ENCODE data around the gene ZNF304.

The ZNF304 gene

DNA sequence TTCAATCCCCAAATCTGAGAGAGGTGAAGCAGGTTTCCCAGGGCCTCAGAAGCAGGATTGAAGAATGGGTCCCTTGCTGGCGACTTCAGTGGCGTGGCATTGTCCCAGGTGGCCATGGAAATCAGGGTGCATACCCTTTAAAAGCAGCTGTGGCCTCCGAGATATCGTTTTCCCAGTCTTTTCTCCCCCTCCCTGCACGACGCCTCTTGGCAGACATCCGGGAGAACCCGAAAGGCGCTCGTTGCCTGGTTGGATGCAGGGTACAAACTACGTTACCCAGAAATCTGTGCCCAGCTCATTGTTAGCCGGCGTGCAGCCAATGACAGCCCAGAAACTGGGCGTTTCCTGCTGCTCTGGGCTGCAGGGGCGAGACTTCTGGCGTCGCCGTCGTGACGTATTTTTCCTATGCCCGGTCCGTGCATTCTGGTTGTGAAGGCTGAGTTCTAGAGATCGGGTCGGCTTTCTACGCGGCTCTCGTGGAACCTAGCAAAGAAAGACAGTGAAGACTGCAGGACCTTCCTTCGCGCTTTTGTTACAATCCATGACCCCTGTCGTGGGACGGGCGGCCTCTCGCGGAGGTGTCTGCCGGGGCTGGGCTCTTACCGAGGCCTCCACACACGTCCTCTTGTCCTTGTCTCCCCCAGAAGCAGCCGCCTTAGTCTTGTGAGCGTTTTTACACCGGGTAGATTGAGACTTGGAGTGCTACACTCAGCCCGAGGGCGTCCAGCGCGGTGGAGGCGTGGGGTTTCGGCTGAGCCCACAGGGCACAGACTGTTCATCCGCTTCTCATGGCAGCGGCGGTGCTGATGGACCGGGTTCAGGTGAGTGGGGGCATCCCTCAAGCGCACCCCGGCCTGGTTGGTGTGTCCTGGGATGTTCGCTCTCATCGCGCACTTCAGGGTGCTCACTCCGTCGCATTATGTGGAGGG is at the start of gene ZNF304:
TSS of gene ZNF304 (plus strand) at position 395 of the 929 bp plus-strand sequence. CDS start at position 789, 394 bp downstream.
- H3K27me3 ChIP-seq (ENCODE audit: control insufficient read depth, insufficient read depth, low read length): no peaks in the 10 kb centered on the region
- peak within 1 kb of the TSS; percentile 96 for H3K4me3 ChIP-seq (ENCODE audit: low read length)
- peaks cover 6% of the 10 kb centered on the region for H3K36me3 ChIP-seq (ENCODE audit: control insufficient read depth, insufficient read depth, low read length)
- peaks cover 11% of the 10 kb centered on the region for H3K4me1 ChIP-seq (ENCODE audit: control insufficient read depth, insufficient read depth, low read length)
- H3K9ac ChIP-seq (ENCODE audit: low read length): peak within 1 kb of the TSS; percentile 90
- H3K9me3 ChIP-seq (ENCODE audit: control insufficient read depth, low read length): peaks cover 6% of the 10 kb centered on the region

DNA sequence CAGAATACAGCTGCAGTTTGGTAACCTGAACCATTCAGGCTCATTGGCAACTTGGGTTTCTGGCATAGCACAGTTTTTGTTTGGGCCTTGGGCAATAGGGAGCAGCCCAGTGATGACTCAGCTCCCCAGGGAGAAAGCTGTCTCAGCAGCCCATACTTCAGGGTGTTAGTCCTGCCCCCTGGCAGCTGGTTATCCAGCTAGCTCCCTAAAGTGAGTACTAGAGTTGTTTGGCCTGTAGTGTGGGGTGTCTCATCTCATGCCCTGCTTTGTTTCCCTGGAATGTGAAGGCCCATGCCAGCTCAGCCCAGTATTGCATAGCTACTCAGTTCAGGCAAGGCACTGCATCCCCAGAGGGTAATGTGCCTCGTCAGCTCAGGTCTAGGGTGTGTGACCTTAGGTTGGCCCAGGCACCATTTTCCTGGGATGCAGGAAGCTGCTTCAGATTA is 49.0 kb upstream of the ZNF304 start:
- Histone ChIP-seq H3K9ac (ENCODE audit: low read length) (no peak overlapping the region), H3K4me3 (ENCODE audit: low read length) (no peak overlapping the region), H3K9me3 (ENCODE audit: control insufficient read depth, low read length) (no peaks in the 10 kb centered on the region), H3K27me3 (ENCODE audit: control insufficient read depth, insufficient read depth, low read length) (no peaks in the 10 kb centered on the region), H3K36me3 (ENCODE audit: control insufficient read depth, insufficient read depth, low read length) (no peaks in the 10 kb centered on the region), H3K4me1 (ENCODE audit: control insufficient read depth, insufficient read depth, low read length) (no peaks in the 10 kb centered on the region)

DNA sequence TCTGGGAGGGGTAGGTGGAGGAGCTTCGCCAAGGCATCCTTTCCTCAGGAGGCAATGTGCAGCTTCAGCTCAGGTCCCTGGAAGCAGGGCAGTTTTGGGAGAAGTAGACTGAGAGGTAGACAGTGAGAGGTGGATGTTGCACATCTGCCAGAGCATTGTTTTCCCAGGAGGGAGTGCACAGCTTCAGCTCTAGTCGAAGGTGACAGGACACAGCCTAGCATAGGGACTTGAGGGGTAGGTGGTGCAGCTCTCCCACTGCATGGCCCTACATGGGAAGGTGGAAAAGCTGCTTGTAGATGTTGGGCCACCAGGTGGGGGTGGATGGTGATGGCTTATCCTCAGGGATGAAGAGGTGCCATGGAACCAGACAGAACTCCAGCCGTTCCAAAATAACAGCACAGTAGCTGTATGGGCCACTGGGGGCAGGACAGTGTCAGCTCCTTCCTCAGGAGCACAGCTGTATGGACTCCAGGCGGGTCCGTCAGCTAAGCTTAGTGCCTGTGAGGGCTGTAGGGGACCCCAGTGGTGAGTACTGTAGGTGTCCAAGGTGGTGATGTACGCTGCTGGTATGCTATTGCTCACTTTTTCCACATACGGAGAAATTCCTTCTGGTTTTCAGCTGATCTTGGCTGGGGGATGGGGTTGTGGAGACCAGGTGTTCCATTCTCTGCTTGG is 48.2 kb upstream of the ZNF304 start:
- Histone ChIP-seq H3K9me3 (ENCODE audit: control insufficient read depth, low read length) (no peaks in the 10 kb centered on the region), H3K36me3 (ENCODE audit: control insufficient read depth, insufficient read depth, low read length) (no peaks in the 10 kb centered on the region), H3K27me3 (ENCODE audit: control insufficient read depth, insufficient read depth, low read length) (no peaks in the 10 kb centered on the region), H3K9ac (ENCODE audit: low read length) (no peak overlapping the region), H3K4me1 (ENCODE audit: control insufficient read depth, insufficient read depth, low read length) (no peaks in the 10 kb centered on the region), H3K4me3 (ENCODE audit: low read length) (no peak overlapping the region)

DNA sequence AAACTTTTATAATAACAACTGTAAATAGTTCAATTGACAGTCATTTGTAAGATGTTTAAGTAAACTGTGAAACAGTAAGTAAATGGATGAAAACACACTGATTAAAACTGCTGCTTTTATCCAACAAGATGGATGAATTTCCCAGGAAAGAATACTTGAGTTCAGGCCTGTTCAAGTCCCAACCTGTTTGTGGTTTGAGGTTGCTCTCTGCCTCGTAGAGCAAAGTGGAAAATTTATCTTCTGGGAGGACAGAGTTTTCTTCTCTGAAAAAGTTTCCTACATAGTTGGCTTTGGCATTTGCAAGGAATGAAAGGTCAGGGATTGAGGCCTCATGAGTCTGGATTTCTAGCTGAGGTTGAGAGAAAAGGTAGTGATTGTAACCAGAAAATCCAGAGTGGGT is 46.0 kb upstream of the ZNF304 start:
- no peaks in the 10 kb centered on the region for H3K9me3 ChIP-seq (ENCODE audit: control insufficient read depth, low read length)
- H3K36me3 ChIP-seq (ENCODE audit: control insufficient read depth, insufficient read depth, low read length): no peaks in the 10 kb centered on the region
- H3K27me3 ChIP-seq (ENCODE audit: control insufficient read depth, insufficient read depth, low read length): no peaks in the 10 kb centered on the region
- H3K4me3 ChIP-seq (ENCODE audit: low read length): no peak overlapping the region
- H3K4me1 ChIP-seq (ENCODE audit: control insufficient read depth, insufficient read depth, low read length): no peaks in the 10 kb centered on the region
- no peak overlapping the region for H3K9ac ChIP-seq (ENCODE audit: low read length)

DNA sequence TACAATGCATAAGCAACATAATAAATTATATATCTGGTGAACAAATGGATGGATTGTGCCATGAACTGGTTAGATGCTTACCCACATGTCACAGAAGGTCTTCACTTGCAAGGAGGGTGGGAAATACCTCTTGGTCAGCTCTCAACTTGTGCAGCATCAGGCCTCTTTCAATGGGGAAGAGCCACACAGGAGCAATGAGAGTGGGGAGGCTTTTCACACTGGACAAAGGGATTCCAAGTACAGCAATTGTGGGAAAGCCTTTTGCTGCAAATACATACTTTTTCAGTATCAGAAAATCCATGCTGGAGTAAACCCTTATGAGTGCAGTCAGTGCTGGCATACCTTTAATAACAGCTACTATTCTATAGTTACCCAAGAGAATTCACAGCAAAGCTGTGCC is 42.6 kb upstream of the ZNF304 start:
- Histone ChIP-seq H3K4me1 (ENCODE audit: control insufficient read depth, insufficient read depth, low read length) (no peaks in the 10 kb centered on the region), H3K9ac (ENCODE audit: low read length) (no peak overlapping the region), H3K27me3 (ENCODE audit: control insufficient read depth, insufficient read depth, low read length) (no peaks in the 10 kb centered on the region), H3K4me3 (ENCODE audit: low read length) (no peak overlapping the region), H3K36me3 (ENCODE audit: control insufficient read depth, insufficient read depth, low read length) (no peaks in the 10 kb centered on the region), H3K9me3 (ENCODE audit: control insufficient read depth, low read length) (no peaks in the 10 kb centered on the region)

DNA sequence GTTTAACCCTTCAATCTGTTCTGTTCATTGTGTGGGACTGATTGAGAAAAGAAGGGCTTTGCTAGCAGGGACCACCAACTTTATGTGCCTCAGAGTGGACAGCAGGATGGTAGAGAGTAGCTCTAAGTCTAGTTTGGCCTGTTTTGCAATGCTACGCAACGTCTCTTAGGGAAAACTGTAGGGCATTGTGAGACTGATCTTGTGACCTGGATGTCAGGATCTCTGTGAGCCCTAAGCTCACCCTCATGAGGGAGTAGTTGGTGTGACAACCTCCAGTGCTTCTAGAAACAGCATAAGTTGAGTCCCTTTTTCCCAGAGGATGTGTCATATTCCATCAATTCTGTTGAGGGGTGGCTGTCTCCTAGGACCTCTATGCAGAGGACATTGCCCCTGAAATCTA is 40.3 kb upstream of the ZNF304 start:
- H3K4me3 ChIP-seq (ENCODE audit: low read length): no peak overlapping the region
- no peak overlapping the region for H3K9ac ChIP-seq (ENCODE audit: low read length)
- no peaks in the 10 kb centered on the region for H3K36me3 ChIP-seq (ENCODE audit: control insufficient read depth, insufficient read depth, low read length)
- no peaks in the 10 kb centered on the region for H3K4me1 ChIP-seq (ENCODE audit: control insufficient read depth, insufficient read depth, low read length)
- H3K9me3 ChIP-seq (ENCODE audit: control insufficient read depth, low read length): no peaks in the 10 kb centered on the region
- H3K27me3 ChIP-seq (ENCODE audit: control insufficient read depth, insufficient read depth, low read length): peaks cover 2% of the 10 kb centered on the region

DNA sequence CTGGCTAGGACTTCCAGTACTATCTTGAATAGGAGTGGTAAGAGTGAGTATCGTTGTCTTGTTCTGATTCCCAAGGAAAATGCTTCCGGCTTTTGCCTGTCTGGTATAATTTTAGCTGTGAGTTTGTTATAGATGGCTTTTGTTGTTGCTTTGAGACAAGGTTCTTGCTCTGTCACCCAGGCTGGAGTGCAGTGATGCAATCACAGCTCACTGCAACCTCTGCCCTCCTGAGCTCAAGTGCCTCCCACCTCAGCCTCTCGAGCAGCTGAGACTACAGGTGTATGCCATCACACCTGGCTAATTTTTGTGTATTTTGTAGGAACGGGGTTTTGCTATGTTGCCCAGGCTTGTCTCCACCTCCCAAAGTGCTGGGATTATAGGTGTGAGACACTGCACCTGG is 36.9 kb upstream of the ZNF304 start:
- Histone ChIP-seq H3K4me1 (ENCODE audit: control insufficient read depth, insufficient read depth, low read length) (no peaks in the 10 kb centered on the region), H3K9ac (ENCODE audit: low read length) (no peak overlapping the region), H3K9me3 (ENCODE audit: control insufficient read depth, low read length) (no peaks in the 10 kb centered on the region), H3K36me3 (ENCODE audit: control insufficient read depth, insufficient read depth, low read length) (no peaks in the 10 kb centered on the region), H3K4me3 (ENCODE audit: low read length) (no peak overlapping the region), H3K27me3 (ENCODE audit: control insufficient read depth, insufficient read depth, low read length) (peaks cover 23% of the 10 kb centered on the region)

DNA sequence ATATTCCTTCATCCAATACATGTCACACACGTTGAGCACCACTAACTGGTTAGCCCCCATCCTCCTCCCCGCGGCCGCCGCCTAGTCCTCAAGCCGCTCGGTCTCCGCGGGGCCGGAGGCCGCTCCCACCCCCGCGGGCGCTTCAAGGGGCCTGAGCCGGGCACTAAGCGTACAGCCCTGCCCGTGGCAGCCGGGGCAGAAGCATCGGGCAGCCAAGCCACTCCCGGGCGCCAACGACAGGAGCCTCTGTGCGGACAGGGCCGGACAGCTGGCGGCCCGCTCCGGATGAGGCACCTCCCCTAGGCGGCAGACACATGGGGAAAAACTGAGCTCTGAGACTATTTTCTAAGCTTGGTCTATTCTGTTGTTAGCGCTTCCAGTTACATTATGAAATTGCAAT is 33.6 kb upstream of the ZNF304 start:
- Histone ChIP-seq H3K4me3 (ENCODE audit: low read length) (no peak overlapping the region), H3K9me3 (ENCODE audit: control insufficient read depth, low read length) (no peaks in the 10 kb centered on the region), H3K36me3 (ENCODE audit: control insufficient read depth, insufficient read depth, low read length) (no peaks in the 10 kb centered on the region), H3K9ac (ENCODE audit: low read length) (no peak overlapping the region), H3K27me3 (ENCODE audit: control insufficient read depth, insufficient read depth, low read length) (peaks cover 23% of the 10 kb centered on the region), H3K4me1 (ENCODE audit: control insufficient read depth, insufficient read depth, low read length) (peaks cover 18% of the 10 kb centered on the region)

DNA sequence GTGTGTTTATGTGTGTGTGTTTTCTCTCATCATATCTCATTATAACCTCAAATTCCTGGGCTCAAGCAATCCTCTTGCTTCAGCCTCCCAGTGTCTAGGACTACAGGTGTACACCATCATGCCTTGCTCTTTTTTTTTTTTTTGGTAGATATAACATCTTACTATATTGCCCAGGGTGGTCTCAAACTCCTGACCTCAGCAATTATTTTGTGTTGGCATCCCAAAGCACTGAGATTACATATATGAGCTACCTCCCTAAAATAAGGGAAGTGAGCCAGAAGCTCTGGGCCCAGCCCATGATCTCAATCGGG is 31.2 kb upstream of the ZNF304 start:
- Histone ChIP-seq H3K4me3 (ENCODE audit: low read length) (peak overlapping the region; percentile 93), H3K4me1 (ENCODE audit: control insufficient read depth, insufficient read depth, low read length) (peaks cover 18% of the 10 kb centered on the region), H3K36me3 (ENCODE audit: control insufficient read depth, insufficient read depth, low read length) (peaks cover under 1% of the 10 kb centered on the region), H3K9me3 (ENCODE audit: control insufficient read depth, low read length) (no peaks in the 10 kb centered on the region), H3K27me3 (ENCODE audit: control insufficient read depth, insufficient read depth, low read length) (peaks cover 23% of the 10 kb centered on the region), H3K9ac (ENCODE audit: low read length) (peak overlapping the region; percentile 96)

DNA sequence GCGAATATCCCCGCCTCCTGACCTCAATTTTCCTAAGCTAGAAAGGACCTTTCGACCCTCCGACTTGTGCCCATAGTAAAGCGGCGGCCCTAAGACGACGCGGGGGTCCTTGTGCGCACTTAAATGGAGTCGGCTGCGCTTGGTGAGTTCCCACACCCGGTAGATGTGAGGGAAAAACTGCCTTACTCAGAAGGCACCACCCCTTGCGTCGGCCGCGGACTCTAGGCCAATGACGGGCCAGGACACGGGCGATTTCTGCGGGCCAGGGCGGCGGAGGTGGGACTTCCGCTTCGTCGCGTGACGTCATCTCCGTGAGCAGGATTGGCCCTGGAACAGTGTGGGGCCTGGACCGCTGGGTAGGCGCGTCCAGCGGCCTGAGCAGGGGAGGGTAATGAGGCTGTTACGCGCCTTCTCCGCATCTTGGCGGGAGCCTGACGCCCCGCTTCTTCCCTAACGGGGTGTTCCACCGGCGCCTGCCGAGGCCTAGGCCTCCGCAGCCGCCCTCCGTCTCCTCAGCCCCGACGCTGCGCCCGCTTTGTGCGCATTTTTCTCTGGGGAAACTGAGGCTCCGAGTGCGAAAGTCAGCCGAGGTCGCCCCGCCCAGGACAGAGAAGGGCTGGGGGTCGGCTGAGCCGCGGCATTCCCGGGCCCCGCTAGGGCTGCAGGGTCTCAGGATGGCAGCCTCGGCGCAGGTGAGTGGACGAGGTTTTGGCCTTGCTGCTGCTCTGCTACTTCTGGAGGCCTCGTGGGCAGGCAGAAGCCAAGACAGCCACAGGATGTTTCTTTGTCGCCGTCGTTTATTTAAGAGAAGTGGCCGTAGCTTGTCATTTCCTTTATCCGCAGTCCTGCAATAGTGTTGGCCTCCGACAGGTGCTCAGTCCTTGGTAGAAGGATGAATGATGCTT is 30.6 kb upstream of the ZNF304 start, which contains the start of gene ZNF543:
TSS of gene ZNF543 (plus strand) at position 293 of the 905 bp plus-strand sequence. CDS start at position 675, 382 bp downstream.
- Histone ChIP-seq H3K4me3 (ENCODE audit: low read length) (peak within 1 kb of the TSS; percentile 93), H3K27me3 (ENCODE audit: control insufficient read depth, insufficient read depth, low read length) (peaks cover 23% of the 10 kb centered on the region), H3K9ac (ENCODE audit: low read length) (peak within 1 kb of the TSS; percentile 96), H3K36me3 (ENCODE audit: control insufficient read depth, insufficient read depth, low read length) (peaks cover 6% of the 10 kb centered on the region), H3K9me3 (ENCODE audit: control insufficient read depth, low read length) (no peaks in the 10 kb centered on the region), H3K4me1 (ENCODE audit: control insufficient read depth, insufficient read depth, low read length) (peaks cover 18% of the 10 kb centered on the region)

DNA sequence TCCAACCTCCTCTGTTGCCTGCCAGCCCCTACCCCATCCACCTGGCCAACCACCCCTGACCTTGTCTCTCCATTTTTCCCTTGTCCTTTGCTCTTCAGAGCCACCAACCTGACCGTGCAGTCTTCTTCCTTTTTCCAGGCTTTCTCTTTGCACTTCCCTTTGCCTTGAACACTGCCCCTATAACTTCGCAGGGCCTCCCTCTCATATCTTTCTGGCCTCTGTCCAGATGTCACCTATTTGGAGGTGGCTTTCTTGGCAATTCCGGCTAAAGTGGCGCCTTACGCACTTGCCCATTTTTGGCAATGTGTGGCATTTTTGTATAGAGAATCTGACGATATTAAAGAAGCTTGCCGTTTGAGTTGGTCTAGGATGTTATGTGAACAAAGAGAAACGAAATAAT is 30.0 kb upstream of the ZNF304 start:
- peaks cover 6% of the 10 kb centered on the region for H3K36me3 ChIP-seq (ENCODE audit: control insufficient read depth, insufficient read depth, low read length)
- no peaks in the 10 kb centered on the region for H3K9me3 ChIP-seq (ENCODE audit: control insufficient read depth, low read length)
- peaks cover 17% of the 10 kb centered on the region for H3K27me3 ChIP-seq (ENCODE audit: control insufficient read depth, insufficient read depth, low read length)
- H3K9ac ChIP-seq (ENCODE audit: low read length): peak overlapping the region; percentile 96
- peak overlapping the region; percentile 93 for H3K4me3 ChIP-seq (ENCODE audit: low read length)
- H3K4me1 ChIP-seq (ENCODE audit: control insufficient read depth, insufficient read depth, low read length): peaks cover 18% of the 10 kb centered on the region

Measured in mucosa of stomach (tissue), 1 donor.